SJCRH30 (cell line): ENCODE measurements around the gene APOLD1. TPM values are rescaled to one million over a fixed set of nuclear protein-coding genes. Genes with fewer than 3 reads are reported as not detected.
A peak's percentile ranks its signal among the peaks of the same experiment; 100 is the strongest.
"Not testable (repeated sequence)": the region's sequence is repeated elsewhere in the genome, so short reads cannot be mapped to it uniquely, and the experiment has no call there.

Experiments used
- DNase-seq, 2 experiments: peaks; one replicate each; pipeline ENCODE4 v3.0.0-alpha.2; 2015 to 2020
- H3K27ac ChIP-seq: fragments of 250-450 bp; sonication (Bioruptor Pico); 2 replicates; pipeline ENCODE4 v1.5.1; 2020; ENCODE audit warnings: mild to moderate bottlenecking, moderate library complexity
- H3K27me3 ChIP-seq: fragments of 250-450 bp; sonication (Bioruptor Pico); 2 replicates; pipeline ENCODE4 v1.5.1; 2020; ENCODE audit warnings: mild to moderate bottlenecking, moderate library complexity
- H3K36me3 ChIP-seq: fragments of 250-450 bp; sonication (Bioruptor Pico); 2 replicates; pipeline ENCODE4 v1.5.1; 2020; ENCODE audit warnings: mild to moderate bottlenecking, moderate library complexity
- H3K4me1 ChIP-seq: fragments of 250-450 bp; sonication (Bioruptor Pico); 2 replicates; pipeline ENCODE4 v1.5.1; 2020; ENCODE audit warnings: mild to moderate bottlenecking, moderate library complexity
- H3K4me3 ChIP-seq: fragments of 250-450 bp; sonication (Bioruptor Pico); 2 replicates; pipeline ENCODE4 v1.5.1; 2020; ENCODE audit warnings: mild to moderate bottlenecking, moderate library complexity
- H3K9me3 ChIP-seq: fragments of 250-450 bp; sonication (Bioruptor Pico); replicated peaks from 2 replicates; pipeline ENCODE4 v1.5.1; 2020; ENCODE audit warnings: mild to moderate bottlenecking, moderate library complexity
- total RNA-seq: library from RNA; depleted of rRNA; stranded (reverse); fragments of >200 nt; shearing (Covaris generic); gene quantifications from 2 replicates; pipeline ENCODE4 v1.2.3, GENCODE V29; 2014; rRNA removed

Gene APOLD1, protein sequence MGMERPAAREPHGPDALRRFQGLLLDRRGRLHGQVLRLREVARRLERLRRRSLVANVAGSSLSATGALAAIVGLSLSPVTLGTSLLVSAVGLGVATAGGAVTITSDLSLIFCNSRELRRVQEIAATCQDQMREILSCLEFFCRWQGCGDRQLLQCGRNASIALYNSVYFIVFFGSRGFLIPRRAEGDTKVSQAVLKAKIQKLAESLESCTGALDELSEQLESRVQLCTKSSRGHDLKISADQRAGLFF
- total RNA-seq: 2.0 and 2.1 TPM in 2 replicates

DNA sequence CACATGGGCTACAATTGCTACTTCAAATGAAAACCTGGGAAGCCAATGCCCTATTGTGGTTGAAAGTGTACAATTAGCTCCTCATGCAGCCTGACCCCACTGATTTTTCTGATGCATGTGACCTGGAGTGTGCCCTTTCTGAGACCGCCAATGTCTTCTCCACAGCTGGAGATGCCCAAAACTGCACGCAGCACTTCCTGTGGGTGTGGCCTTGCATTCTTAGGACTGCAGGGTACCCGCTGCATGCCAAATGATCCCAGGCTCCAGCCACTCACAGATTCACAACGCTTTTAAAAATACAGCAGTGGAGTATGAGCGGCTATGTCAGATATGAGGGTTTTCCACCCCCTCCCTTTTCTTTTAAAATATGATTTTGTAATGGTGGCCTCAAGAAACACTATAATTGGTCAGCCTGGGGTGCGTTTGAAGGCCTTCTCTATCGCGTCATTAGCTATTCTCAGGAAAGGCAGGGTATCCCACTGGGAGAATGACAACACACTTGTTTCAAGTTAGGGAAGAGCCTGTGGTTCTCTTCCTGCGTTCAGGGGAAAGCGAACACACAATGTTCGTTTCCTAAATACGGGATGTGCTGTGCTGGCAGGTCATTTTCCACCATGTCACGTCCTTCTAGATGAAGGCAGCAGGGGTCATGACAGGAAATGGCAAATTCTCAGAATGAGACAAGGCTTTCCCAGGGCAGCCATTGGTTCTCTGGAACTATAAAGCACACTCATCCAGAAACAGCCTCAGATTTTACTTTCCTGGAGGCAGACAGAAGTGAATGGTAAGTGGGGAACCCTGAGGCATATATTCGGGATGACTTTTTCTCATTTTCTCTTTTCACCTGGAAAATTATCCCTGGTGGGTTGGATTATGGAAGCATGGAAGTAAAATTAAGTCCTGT is at the start of gene APOLD1:
Gene APOLD1, plus strand, starts transcription at position 749 of the 904 bp plus-strand sequence. Its CDS starts 33 bp downstream, at position 782.
- Histone ChIP-seq H3K27me3 (no peaks in the 10 kb centered on the region), H3K27ac (peak within 1 kb of the TSS; percentile 50; the same call in 1 of the 2 replicates), H3K9me3 (no peaks in the 10 kb centered on the region), H3K36me3 (no peaks in the 10 kb centered on the region), H3K4me1 (peaks cover 12% of the 10 kb centered on the region; the same call in 1 of the 2 replicates), H3K4me3 (peak within 1 kb of the TSS; percentile 68)
- DNase-seq: no peak

DNA sequence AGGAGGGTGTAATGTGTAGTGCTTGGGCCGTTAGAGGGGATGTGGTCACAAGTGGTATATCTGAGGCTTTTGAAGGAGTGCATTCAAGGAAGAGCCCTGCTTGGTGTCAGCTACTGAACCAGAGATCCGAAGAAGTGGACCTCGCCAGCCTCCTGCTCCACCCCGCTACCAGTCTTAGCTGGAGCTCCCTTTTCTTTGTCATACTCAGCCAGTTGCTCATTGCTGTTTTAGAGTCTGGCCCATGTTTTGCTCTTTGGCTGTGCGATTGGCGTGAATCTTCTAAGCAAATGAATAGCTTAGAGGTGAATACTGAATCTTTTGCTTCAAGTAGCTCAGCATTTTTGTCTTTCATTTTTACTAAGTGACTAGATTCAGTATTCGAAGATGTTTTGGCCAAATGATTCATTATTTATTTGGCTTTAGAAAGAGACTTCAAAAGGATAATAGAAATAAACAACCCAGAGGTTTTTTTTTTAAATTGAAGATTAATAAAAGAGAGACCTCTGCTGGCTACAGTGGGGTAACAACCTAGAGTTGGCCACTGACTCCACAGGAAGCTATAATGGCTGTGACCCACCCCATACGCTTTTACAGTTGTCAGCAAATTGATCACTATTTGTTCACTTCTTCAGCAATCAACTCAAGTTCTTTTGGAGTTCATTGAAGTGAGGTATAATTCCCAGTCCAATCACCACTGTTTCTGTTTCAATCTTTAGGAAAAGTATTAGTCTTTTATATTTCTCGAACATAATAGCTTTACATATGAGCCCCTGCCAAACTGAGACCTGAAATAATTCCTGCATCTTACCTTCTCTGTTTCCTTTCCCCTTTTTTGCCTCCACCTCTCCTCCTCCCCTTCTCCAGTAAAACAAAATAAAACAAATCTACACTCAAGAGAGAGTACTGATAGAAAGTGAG is 48.4 kb upstream of the APOLD1 start:
- Histone ChIP-seq H3K4me1 (peaks cover 21% of the 10 kb centered on the region), H3K27me3 (no peaks in the 10 kb centered on the region), H3K9me3 (no peaks in the 10 kb centered on the region), H3K36me3 (no peaks in the 10 kb centered on the region), H3K4me3 (no peak overlapping the region), H3K27ac (no peak overlapping the region)
- peak in 1 of 2 experiments; percentile 47 for DNase-seq

DNA sequence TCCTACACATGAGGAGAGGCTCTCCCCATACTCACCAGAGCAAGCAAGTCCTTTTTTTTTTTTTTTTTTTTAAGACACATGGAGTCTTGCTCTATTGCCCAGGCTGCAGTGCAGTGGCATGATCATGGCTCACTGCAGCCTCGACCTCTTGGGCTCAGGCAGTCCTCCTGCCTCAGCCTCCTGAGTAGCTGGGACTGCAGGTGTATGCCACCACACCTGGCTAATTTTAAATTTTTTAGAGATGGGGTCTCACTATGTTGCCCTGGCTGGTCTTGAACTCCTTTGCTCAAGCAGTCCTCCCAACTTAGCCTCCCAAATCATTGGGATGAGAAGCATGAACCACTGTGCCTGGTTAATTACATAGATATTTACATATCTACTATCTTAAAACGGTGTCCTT is 47.3 kb upstream of the APOLD1 start:
- H3K36me3 ChIP-seq, H3K27ac ChIP-seq, H3K4me3 ChIP-seq, DNase-seq, H3K9me3 ChIP-seq, H3K27me3 ChIP-seq: not testable (repeated sequence)
- peaks cover 21% of the 10 kb centered on the region for H3K4me1 ChIP-seq

- DNase-seq: no peak
- no peaks in the 10 kb centered on the region for H3K27me3 ChIP-seq
- no peaks in the 10 kb centered on the region for H3K9me3 ChIP-seq
- no peaks in the 10 kb centered on the region for H3K36me3 ChIP-seq
- peaks cover 20% of the 10 kb centered on the region for H3K4me1 ChIP-seq
- H3K4me3 ChIP-seq: no peak overlapping the region
- no peak overlapping the region for H3K27ac ChIP-seq
These were observed 43.8 kb upstream of the APOLD1 start for GRCh38 chr12:12741660-12742059.

GRCh38 chr12:12744546-12745305 is 40.7 kb upstream of the APOLD1 start:
- DNase-seq: no peak
- Histone ChIP-seq H3K36me3 (no peaks in the 10 kb centered on the region), H3K4me3 (no peak overlapping the region), H3K4me1 (peaks cover 29% of the 10 kb centered on the region), H3K27ac (no peak overlapping the region), H3K9me3 (no peaks in the 10 kb centered on the region), H3K27me3 (no peaks in the 10 kb centered on the region)

DNA sequence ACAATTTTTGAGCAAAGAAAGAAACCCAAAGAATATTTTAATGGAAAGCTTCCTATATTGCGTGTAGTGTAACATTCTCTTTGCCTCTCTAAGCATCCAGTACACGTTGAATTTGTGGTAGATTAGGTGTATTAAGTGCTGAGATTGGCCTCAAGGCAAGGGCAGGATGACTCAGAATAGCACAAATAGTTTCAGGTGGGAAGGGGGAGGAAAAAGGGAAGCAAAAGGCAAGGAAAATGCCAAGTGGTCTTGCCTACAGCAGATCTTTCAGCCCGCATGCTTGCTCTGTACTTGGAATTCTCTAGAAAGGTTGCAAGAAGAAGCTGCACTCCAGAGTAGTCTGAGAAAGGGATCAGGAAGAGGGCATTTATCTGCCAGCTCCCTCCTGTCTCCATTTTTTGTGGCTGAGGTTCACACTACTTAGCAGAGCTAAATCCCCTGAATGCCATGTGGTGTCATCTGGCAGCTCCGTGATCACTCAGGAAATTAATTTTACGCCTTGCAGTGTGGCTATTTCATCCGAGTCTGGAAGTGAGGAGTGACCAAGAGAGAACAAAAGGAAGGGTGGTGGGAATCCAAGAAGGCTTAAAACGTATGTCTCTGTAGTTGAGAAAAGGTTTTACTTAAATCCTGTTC is 39.8 kb upstream of the APOLD1 start:
- Histone ChIP-seq H3K9me3 (no peaks in the 10 kb centered on the region), H3K27ac (peak overlapping the region; percentile 21), H3K36me3 (no peaks in the 10 kb centered on the region), H3K4me3 (no peak overlapping the region), H3K4me1 (peaks cover 29% of the 10 kb centered on the region), H3K27me3 (no peaks in the 10 kb centered on the region)
- peak; percentile 35 to 66 for DNase-seq

DNA sequence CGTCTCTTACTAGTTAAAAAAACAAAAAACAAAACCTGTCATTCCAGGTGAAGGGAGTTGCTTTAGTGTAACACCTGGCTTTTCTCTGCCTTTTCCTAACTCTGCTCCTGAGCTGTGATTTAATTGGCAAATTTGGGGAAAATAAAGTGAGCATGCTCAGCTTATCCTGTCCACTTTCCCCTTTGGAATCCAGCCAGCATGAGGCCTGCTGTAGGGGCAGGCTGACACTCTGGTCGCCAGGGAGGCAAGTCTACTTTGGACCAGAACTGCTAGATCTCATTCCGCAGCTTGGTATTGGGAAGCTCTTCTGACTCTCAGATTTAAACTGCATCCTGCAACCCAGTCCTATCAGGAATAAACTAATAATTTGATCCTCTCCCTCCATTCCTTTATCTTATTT is 38.2 kb upstream of the APOLD1 start:
- no peak overlapping the region for H3K4me3 ChIP-seq

GRCh38 chr12:12748044-12748443 is 37.4 kb upstream of the APOLD1 start:
- Histone ChIP-seq H3K9me3 (no peaks in the 10 kb centered on the region), H3K27me3 (no peaks in the 10 kb centered on the region), H3K4me1 (peaks cover 29% of the 10 kb centered on the region), H3K27ac (no peak overlapping the region), H3K36me3 (no peaks in the 10 kb centered on the region), H3K4me3 (no peak overlapping the region)
- DNase-seq: no peak

More for the DNA sequence above, 38.2 kb upstream of the APOLD1 start:
- Histone ChIP-seq H3K27ac (no peak overlapping the region), H3K9me3 (no peaks in the 10 kb centered on the region), H3K4me1 (peaks cover 29% of the 10 kb centered on the region), H3K36me3 (no peaks in the 10 kb centered on the region), H3K27me3 (no peaks in the 10 kb centered on the region)
- peak in 1 of 2 experiments; percentile 24 for DNase-seq

DNA sequence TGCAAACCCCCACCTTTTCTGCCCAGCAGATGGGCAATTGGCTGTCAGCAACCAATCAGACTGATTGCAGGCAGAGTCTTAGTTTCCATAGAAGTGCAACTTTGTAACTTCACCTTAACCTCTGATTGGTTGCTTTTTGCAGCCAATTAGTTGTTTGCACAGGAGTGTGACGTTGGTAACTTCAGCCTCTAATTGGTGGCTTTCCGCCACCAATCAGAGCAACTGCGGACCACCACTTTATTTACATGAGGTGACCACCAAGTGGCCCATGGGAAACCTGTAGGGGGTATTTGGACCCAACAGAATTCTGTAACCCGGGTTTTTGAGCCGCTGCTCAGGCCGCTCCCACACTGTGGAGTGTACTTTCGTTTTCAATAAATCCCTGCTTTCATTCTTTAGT is 36.0 kb upstream of the APOLD1 start:
- Histone ChIP-seq H3K27me3 (no peaks in the 10 kb centered on the region), H3K9me3 (no peaks in the 10 kb centered on the region), H3K27ac (no peak overlapping the region), H3K4me1 (peaks cover 29% of the 10 kb centered on the region), H3K36me3 (no peaks in the 10 kb centered on the region), H3K4me3 (no peak overlapping the region)
- DNase-seq: no peak

- no peaks in the 10 kb centered on the region for H3K27me3 ChIP-seq
- no peak overlapping the region for H3K27ac ChIP-seq
- DNase-seq: peak in 1 of 2 experiments; percentile 20
- peaks cover 10% of the 10 kb centered on the region for H3K4me1 ChIP-seq
- H3K36me3 ChIP-seq: no peaks in the 10 kb centered on the region
- H3K4me3 ChIP-seq: no peak overlapping the region
- no peaks in the 10 kb centered on the region for H3K9me3 ChIP-seq
These were observed 29.5 kb upstream of the APOLD1 start for GRCh38 chr12:12755923-12756322.

- H3K4me3 ChIP-seq: no peak overlapping the region
- peaks cover 10% of the 10 kb centered on the region for H3K4me1 ChIP-seq
- H3K36me3 ChIP-seq: no peaks in the 10 kb centered on the region
- peak; percentile 19 to 51 for DNase-seq
- no peaks in the 10 kb centered on the region for H3K27me3 ChIP-seq
- H3K9me3 ChIP-seq: no peaks in the 10 kb centered on the region
- H3K27ac ChIP-seq: no peak overlapping the region
These were observed 28.3 kb upstream of the APOLD1 start for GRCh38 chr12:12757121-12757520.

DNA sequence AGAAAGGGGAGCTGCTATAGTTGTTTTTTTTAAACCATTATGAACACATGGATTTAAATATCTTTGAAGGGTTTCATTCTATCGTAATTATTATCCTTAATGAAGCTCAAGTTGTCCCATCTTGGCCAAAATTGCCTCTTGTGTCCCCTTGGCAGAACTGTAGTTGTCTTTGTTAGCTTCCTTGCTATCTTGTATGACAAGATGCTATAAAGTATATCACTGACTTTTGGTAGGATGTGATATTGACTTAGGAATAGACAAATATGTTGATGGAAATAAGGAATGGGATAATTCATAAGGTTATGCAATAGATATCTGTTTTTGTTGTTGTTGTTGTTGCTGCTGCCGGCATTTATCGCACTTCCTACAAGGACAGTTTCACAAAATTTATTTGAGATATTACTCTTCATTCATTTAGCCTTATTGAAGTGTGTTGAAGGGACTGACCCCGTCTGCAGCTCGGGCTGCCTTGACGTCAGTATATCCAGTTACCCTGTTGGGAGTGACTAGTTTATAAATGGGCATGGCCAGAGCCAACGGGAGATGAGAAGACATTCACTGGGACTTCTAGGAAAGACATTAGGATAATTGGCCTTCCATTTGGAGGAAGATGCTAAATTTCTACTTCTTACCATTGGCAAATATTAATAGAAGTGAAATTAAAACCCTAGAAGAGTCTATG is 26.1 kb upstream of the APOLD1 start:
- Histone ChIP-seq H3K4me1 (peaks cover 10% of the 10 kb centered on the region), H3K9me3 (no peaks in the 10 kb centered on the region), H3K27me3 (no peaks in the 10 kb centered on the region), H3K36me3 (no peaks in the 10 kb centered on the region), H3K4me3 (peak overlapping the region; percentile 32), H3K27ac (no peak overlapping the region)
- no peak for DNase-seq

DNA sequence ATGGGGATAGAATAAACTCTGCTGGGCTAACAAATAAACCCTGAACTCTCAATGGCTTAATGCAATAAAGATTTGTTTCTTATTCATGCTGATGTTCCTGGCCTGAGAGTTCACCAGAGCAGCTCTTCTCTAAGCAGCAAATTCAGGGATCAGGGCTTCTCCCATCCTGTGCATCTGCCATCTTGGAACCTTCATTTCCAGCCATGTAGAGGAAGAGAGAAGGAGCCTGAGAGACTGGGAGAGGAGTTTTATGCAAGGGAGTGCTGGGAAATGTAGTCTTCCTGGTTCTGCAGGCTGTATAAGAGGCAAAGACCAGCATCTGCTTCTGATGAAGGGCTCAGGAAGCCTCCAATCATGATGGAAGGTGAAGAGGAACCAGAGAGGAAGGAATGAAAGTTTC is 20.6 kb upstream of the APOLD1 start:
- DNase-seq: no peak
- Histone ChIP-seq H3K9me3 (no peaks in the 10 kb centered on the region), H3K4me3 (no peak overlapping the region), H3K4me1 (no peaks in the 10 kb centered on the region), H3K27ac (no peak overlapping the region), H3K36me3 (no peaks in the 10 kb centered on the region), H3K27me3 (no peaks in the 10 kb centered on the region)
